ENCODE data around the gene ZSCAN23.

GRCh38 chr6:28436404-28436803, 6.9 kb downstream of the ZSCAN23 start:
- TF ChIP-seq EP300 (conservative IDR thresholded peaks at IDR 0.05; ENCODE audit: poor library complexity, severe bottlenecking) = no peak
- TF ChIP-seq, protein P1, sequence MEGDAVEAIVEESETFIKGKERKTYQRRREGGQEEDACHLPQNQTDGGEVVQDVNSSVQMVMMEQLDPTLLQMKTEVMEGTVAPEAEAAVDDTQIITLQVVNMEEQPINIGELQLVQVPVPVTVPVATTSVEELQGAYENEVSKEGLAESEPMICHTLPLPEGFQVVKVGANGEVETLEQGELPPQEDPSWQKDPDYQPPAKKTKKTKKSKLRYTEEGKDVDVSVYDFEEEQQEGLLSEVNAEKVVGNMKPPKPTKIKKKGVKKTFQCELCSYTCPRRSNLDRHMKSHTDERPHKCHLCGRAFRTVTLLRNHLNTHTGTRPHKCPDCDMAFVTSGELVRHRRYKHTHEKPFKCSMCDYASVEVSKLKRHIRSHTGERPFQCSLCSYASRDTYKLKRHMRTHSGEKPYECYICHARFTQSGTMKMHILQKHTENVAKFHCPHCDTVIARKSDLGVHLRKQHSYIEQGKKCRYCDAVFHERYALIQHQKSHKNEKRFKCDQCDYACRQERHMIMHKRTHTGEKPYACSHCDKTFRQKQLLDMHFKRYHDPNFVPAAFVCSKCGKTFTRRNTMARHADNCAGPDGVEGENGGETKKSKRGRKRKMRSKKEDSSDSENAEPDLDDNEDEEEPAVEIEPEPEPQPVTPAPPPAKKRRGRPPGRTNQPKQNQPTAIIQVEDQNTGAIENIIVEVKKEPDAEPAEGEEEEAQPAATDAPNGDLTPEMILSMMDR (IDR thresholded peaks at IDR 0.05; ENCODE audit: poor library complexity, severe bottlenecking) = no peak
- no peak for TF ChIP-seq POLR2AphosphoS5 (IDR thresholded peaks at IDR 0.05)
- TF ChIP-seq RAD21 (conservative IDR thresholded peaks at IDR 0.05) = no peak
- no peak for TF ChIP-seq EZH2 (IDR thresholded peaks at IDR 0.05; ENCODE audit: borderline replicate concordance, insufficient read depth, low read length, poor library complexity, severe bottlenecking)
- no peak for TF ChIP-seq SMC3 (conservative IDR thresholded peaks at IDR 0.05; ENCODE audit: poor library complexity)
- TF ChIP-seq, protein P2, sequence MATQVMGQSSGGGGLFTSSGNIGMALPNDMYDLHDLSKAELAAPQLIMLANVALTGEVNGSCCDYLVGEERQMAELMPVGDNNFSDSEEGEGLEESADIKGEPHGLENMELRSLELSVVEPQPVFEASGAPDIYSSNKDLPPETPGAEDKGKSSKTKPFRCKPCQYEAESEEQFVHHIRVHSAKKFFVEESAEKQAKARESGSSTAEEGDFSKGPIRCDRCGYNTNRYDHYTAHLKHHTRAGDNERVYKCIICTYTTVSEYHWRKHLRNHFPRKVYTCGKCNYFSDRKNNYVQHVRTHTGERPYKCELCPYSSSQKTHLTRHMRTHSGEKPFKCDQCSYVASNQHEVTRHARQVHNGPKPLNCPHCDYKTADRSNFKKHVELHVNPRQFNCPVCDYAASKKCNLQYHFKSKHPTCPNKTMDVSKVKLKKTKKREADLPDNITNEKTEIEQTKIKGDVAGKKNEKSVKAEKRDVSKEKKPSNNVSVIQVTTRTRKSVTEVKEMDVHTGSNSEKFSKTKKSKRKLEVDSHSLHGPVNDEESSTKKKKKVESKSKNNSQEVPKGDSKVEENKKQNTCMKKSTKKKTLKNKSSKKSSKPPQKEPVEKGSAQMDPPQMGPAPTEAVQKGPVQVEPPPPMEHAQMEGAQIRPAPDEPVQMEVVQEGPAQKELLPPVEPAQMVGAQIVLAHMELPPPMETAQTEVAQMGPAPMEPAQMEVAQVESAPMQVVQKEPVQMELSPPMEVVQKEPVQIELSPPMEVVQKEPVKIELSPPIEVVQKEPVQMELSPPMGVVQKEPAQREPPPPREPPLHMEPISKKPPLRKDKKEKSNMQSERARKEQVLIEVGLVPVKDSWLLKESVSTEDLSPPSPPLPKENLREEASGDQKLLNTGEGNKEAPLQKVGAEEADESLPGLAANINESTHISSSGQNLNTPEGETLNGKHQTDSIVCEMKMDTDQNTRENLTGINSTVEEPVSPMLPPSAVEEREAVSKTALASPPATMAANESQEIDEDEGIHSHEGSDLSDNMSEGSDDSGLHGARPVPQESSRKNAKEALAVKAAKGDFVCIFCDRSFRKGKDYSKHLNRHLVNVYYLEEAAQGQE (IDR thresholded peaks at IDR 0.05; ENCODE audit: borderline replicate concordance) = no peak
- TF ChIP-seq TAF1 (IDR thresholded peaks at IDR 0.05; ENCODE audit: low read depth) = no peak
- no peak for TF ChIP-seq MXI1 (conservative IDR thresholded peaks at IDR 0.05; ENCODE audit: poor library complexity, severe bottlenecking)

Data from neural cell (in vitro differentiated cells).